Hepatocyte (in vitro differentiated cells): ENCODE measurements around the gene NUP160. TPM values are rescaled to one million over a fixed set of nuclear protein-coding genes. Genes with fewer than 3 reads are reported as not detected.
"Not testable (repeated sequence)": the region's sequence is repeated elsewhere in the genome, so short reads cannot be mapped to it uniquely, and the experiment has no call there.

Experiments
- DNase-seq: peaks from one replicate; pipeline ENCODE4 v3.0.0-alpha.2; 2016; ENCODE audit warnings: low spot score
- H2AFZ ChIP-seq: fragments of 200-600 bp; sonication (generic); 2 replicates; pipeline ENCODE4 v1.6.0; 2016; ENCODE audit warnings: antibody characterized with exemption, mild to moderate bottlenecking
- H3K27ac ChIP-seq: fragments of 200-600 bp; sonication (generic); 2 replicates; pipeline ENCODE4 v1.5.1; 2016; ENCODE audit warnings: mild to moderate bottlenecking
- H3K27me3 ChIP-seq: fragments of 200-600 bp; sonication (generic); 2 replicates; pipeline ENCODE4 v1.6.1; 2016
- H3K36me3 ChIP-seq: fragments of 200-600 bp; sonication (generic); replicated peaks from 2 replicates; pipeline ENCODE4 v1.5.1; 2016; ENCODE audit warnings: low read depth; ENCODE audit not compliant: insufficient read depth
- H3K4me1 ChIP-seq: fragments of 200-600 bp; sonication (generic); 2 replicates; pipeline ENCODE4 v1.5.1; 2016; ENCODE audit warnings: mild to moderate bottlenecking, moderate library complexity; ENCODE audit not compliant: insufficient read depth
- H3K4me2 ChIP-seq: fragments of 200-600 bp; sonication (generic); 2 replicates; pipeline ENCODE4 v1.6.0; 2016
- H3K4me3 ChIP-seq: fragments of 200-600 bp; sonication (generic); 2 replicates; pipeline ENCODE4 v1.5.1; 2016; ENCODE audit warnings: mild to moderate bottlenecking
- H3K79me2 ChIP-seq: fragments of 200-600 bp; sonication (generic); 2 replicates; pipeline ENCODE4 v1.6.0; 2017; ENCODE audit warnings: mild to moderate bottlenecking
- H3K9me2 ChIP-seq: fragments of 200-600 bp; sonication (generic); replicated peaks from 2 replicates; pipeline ENCODE4 v1.6.0; 2017; ENCODE audit warnings: mild to moderate bottlenecking; ENCODE audit not compliant: insufficient read depth
- H3K9me3 ChIP-seq: fragments of 200-600 bp; sonication (generic); 2 replicates; pipeline ENCODE4 v1.5.1; 2016; ENCODE audit warnings: low read depth, mild to moderate bottlenecking
- H4K20me1 ChIP-seq: fragments of 200-600 bp; sonication (generic); 2 replicates; pipeline ENCODE4 v1.6.0; 2016; ENCODE audit warnings: mild to moderate bottlenecking; ENCODE audit not compliant: insufficient read depth, poor library complexity, severe bottlenecking
- CTCF ChIP-seq: fragments of 200-600 bp; sonication (generic); IDR thresholded peaks from 2 replicates; pipeline ENCODE4 v1.5.1; 2016; ENCODE audit warnings: antibody characterized with exemption, mild to moderate bottlenecking; ENCODE audit not compliant: poor library complexity
- EZH2 ChIP-seq: fragments of 200-600 bp; sonication (generic); IDR thresholded peaks from 2 replicates; pipeline ENCODE4 v1.6.1; 2016; ENCODE audit warnings: antibody characterized with exemption, mild to moderate bottlenecking, borderline replicate concordance
- EZH2phosphoT487 ChIP-seq: fragments of 200-600 bp; sonication (generic); IDR thresholded peaks from one replicate; pipeline ENCODE4 v1.6.1; 2018; ENCODE audit warnings: antibody characterized with exemption, mild to moderate bottlenecking, low read depth, moderate library complexity; ENCODE audit not compliant: unreplicated experiment, severe bottlenecking
- WGBS: methylation state at CpG from one replicate; pipeline ENCODE4 v1.1.6; 2016; ENCODE audit warnings: low lambda C conversion rate; ENCODE audit errors: missing lambda C conversion rate; 5-methylcytosine and 5-hydroxymethylcytosine counted together
- polyA plus RNA-seq: library from polyadenylated mRNA; unstranded; fragments of >200 nt; fragmentation: Nextera tagmentation; extraction: Ambion mirVana; gene quantifications from 2 replicates; pipeline ENCODE4 v1.2.1, GENCODE V29; 2016
- total RNA-seq: library from RNA; depleted of rRNA; stranded (reverse); fragments of >200 nt; gene quantifications from 2 replicates; pipeline ENCODE4 v1.2.3, GENCODE V29; 2014

The NUP160 gene
- total and polyA plus RNA-seq, 2 experiments from 2014 or later, result 21.0 to 32.6 TPM

GRCh38 chr11:47756208-47756607 is 91.9 kb downstream of the NUP160 start:
- DNase-seq, result no peak
- WGBS, result 96% methylated on average over 4 of the region's 4 CpGs
- TF ChIP-seq EZH2 (no peak), CTCF (no peak), EZH2phosphoT487 (no peak)
- no peaks in the 10 kb centered on the region for H3K27me3 ChIP-seq
- no peaks in the 10 kb centered on the region for H3K36me3 ChIP-seq
- H3K9me2 ChIP-seq, result no peaks in the 10 kb centered on the region
- H3K4me3 ChIP-seq, result no peak overlapping the region
- no peak overlapping the region for H2AFZ ChIP-seq
- H3K79me2 ChIP-seq, result peaks cover 78% of the 10 kb centered on the region
- no peak overlapping the region for H3K27ac ChIP-seq
- H3K4me1 ChIP-seq, result no peaks in the 10 kb centered on the region
- no peak overlapping the region for H3K4me2 ChIP-seq
- no peaks in the 10 kb centered on the region for H3K9me3 ChIP-seq
- peaks cover 8% of the 10 kb centered on the region for H4K20me1 ChIP-seq

GRCh38 chr11:47750725-47751124 is 97.4 kb downstream of the NUP160 start:
- Histone ChIP-seq H3K27ac (no peak overlapping the region), H4K20me1 (no peaks in the 10 kb centered on the region), H3K9me3 (no peaks in the 10 kb centered on the region), H3K9me2 (no peaks in the 10 kb centered on the region), H3K36me3 (peaks cover 6% of the 10 kb centered on the region), H3K4me2 (no peak overlapping the region), H3K27me3 (no peaks in the 10 kb centered on the region), H2AFZ (no peak overlapping the region), H3K79me2 (peaks cover 63% of the 10 kb centered on the region), H3K4me3 (no peak overlapping the region), H3K4me1 (no peaks in the 10 kb centered on the region)
- TF ChIP-seq CTCF (no peak), EZH2phosphoT487 (no peak), EZH2 (no peak)
- no peak for DNase-seq
- 97% methylated on average over 5 of the region's 5 CpGs for WGBS

GRCh38 chr11:47742494-47742893 is 105.7 kb downstream of the NUP160 start:
- 100% methylated on average over 6 of the region's 7 CpGs for WGBS
- not testable (repeated sequence) for H4K20me1 ChIP-seq, H3K4me2 ChIP-seq, H3K27ac ChIP-seq, H3K9me2 ChIP-seq, H2AFZ ChIP-seq, H3K4me3 ChIP-seq, H3K27me3 ChIP-seq, DNase-seq, H3K9me3 ChIP-seq, H3K4me1 ChIP-seq
- H3K36me3 ChIP-seq, result peaks cover 14% of the 10 kb centered on the region
- H3K79me2 ChIP-seq, result peaks cover 40% of the 10 kb centered on the region

GRCh38 chr11:47737817-47738216 is 110.3 kb downstream of the NUP160 start:
- H3K27ac ChIP-seq, H3K4me1 ChIP-seq, H3K4me2 ChIP-seq, H4K20me1 ChIP-seq, H3K9me3 ChIP-seq, DNase-seq, H2AFZ ChIP-seq, H3K27me3 ChIP-seq, H3K9me2 ChIP-seq, H3K4me3 ChIP-seq, H3K36me3 ChIP-seq: not testable (repeated sequence)
- WGBS, result 95% methylated on average over 7 of the region's 7 CpGs
- peaks cover 11% of the 10 kb centered on the region for H3K79me2 ChIP-seq

GRCh38 chr11:47732271-47732670 is 115.9 kb downstream of the NUP160 start:
- 91% methylated on average over 10 of the region's 10 CpGs for WGBS
- peaks cover 2% of the 10 kb centered on the region for H3K79me2 ChIP-seq
- H3K9me3 ChIP-seq, result no peaks in the 10 kb centered on the region
- H3K9me2 ChIP-seq, result no peaks in the 10 kb centered on the region
- no peak overlapping the region for H3K27ac ChIP-seq
- no peak overlapping the region for H2AFZ ChIP-seq
- no peak for TF ChIP-seq EZH2phosphoT487
- TF ChIP-seq CTCF, result no peak
- no peak for TF ChIP-seq EZH2
- H3K36me3 ChIP-seq, result peaks cover 3% of the 10 kb centered on the region
- no peak overlapping the region for H3K4me2 ChIP-seq
- peaks cover 5% of the 10 kb centered on the region for H3K4me1 ChIP-seq
- no peaks in the 10 kb centered on the region for H4K20me1 ChIP-seq
- H3K27me3 ChIP-seq, result no peaks in the 10 kb centered on the region
- H3K4me3 ChIP-seq, result no peak overlapping the region
- DNase-seq, result no peak
